K562 (cell line): ENCODE results near the gene LYAR. TPM values are rescaled to one million over a fixed set of nuclear protein-coding genes. Genes with fewer than 3 reads are reported as not detected.

Experiments used
- ATAC-seq: fragments of 200-7000 bp; cut with Tn5 transposase; 3 replicates; pipeline ENCODE4 v1.9.1; 2020; ENCODE audit warnings: moderate library complexity
- BruUV-seq: library from RNA; stranded (reverse); fragments of 400-500 nt; replicated peaks from 2 replicates; lab custom pipeline; 2021; lab: Mats Ljungman, UMichigan
- CTCF ChIA-PET: fragments of 300-600 bp; formaldehyde crosslinking; extraction: SDS; loops from one replicate; lab custom pipeline; 2021; ENCODE audit warnings: low intra/inter-chr PET ratio; lab: Yijun Ruan, JAX
- POLR2A ChIA-PET: fragments of 300-600, 350-650 bp; sonication (Branson Sonifier 250); formaldehyde crosslinking; extraction: SDS; loops from one replicate; lab custom pipeline; 2021; ENCODE audit warnings: antibody characterized with exemption, inconsistent platforms; lab: Yijun Ruan, JAX
- DNase-seq, 4 experiments: peaks; one replicate each; pipeline versions ENCODE4 v3.0.0 to v3.0.0-alpha.2; 2011 to 2018; ENCODE audit warnings: low spot score in 3 of 4, mixed read lengths in 3 of 4; ENCODE audit errors: extremely low read depth in 1 of 4
- FAIRE-seq: peaks from 2 replicates; lab custom pipeline; 2011; peaks lifted over from hg19 to GRCh38; lab: Jason Lieb, UNC
- H2AFZ ChIP-seq: 2 replicates; pipeline ENCODE4 v1.6.0; 2011; ENCODE audit warnings: low read depth, low read length, control low read depth, inconsistent platforms
- H3K27ac ChIP-seq: fragments of 200-600 bp; 3 replicates; pipeline ENCODE4 v1.8.0; 2011; ENCODE audit warnings: low read depth, mild to moderate bottlenecking, control low read depth, inconsistent platforms, low read length, moderate library complexity, mixed read lengths; ENCODE audit errors: extremely low read depth
- H3K27me3 ChIP-seq, 2 experiments: fragments of 300-600 bp in 1 of 2; 2 replicates in 1 of 2; 3 replicates in 1 of 2; pipeline versions ENCODE4 v1.6.0 to v1.8.0; 2011; ENCODE audit warnings: inconsistent platforms in 2 of 2, low read length in 2 of 2, mild to moderate bottlenecking in 1 of 2, mixed read lengths in 1 of 2, moderate library complexity in 1 of 2; ENCODE audit not compliant: control insufficient read depth in 2 of 2, insufficient read depth in 2 of 2
- H3K36me3 ChIP-seq: fragments of 300-600 bp; 3 replicates; pipeline ENCODE4 v1.8.0; 2011; ENCODE audit warnings: mild to moderate bottlenecking, low read length, inconsistent platforms; ENCODE audit not compliant: control insufficient read depth, insufficient read depth
- H3K4me1 ChIP-seq, 2 experiments: fragments of 200-600 bp in 1 of 2; replicated peaks in 1 of 2; 2 replicates in 1 of 2; 3 replicates in 1 of 2; pipeline versions ENCODE4 v1.5.1 to v1.8.0; 2011; ENCODE audit warnings: inconsistent platforms in 2 of 2, low read length in 2 of 2, mild to moderate bottlenecking in 1 of 2, mixed read lengths in 1 of 2, moderate library complexity in 1 of 2; ENCODE audit not compliant: control insufficient read depth in 2 of 2, insufficient read depth in 2 of 2
- H3K4me2 ChIP-seq: 2 replicates; pipeline ENCODE4 v1.6.1; 2011; ENCODE audit warnings: low read length, control low read depth, inconsistent platforms, mixed read lengths; ENCODE audit not compliant: insufficient read depth
- H3K4me3 ChIP-seq: fragments of 200-600 bp; sonication (generic), shearing (Covaris generic); 2 replicates; pipeline ENCODE4 v1.5.1; 2016; ENCODE audit warnings: control low read depth, inconsistent platforms
- H3K79me2 ChIP-seq: fragments of 200-600 bp; 3 replicates; pipeline ENCODE4 v1.8.0; 2011; ENCODE audit warnings: low read length, inconsistent platforms; ENCODE audit not compliant: control insufficient read depth, insufficient read depth
- H3K9ac ChIP-seq, 2 experiments: 2 replicates each; pipeline versions ENCODE4 v1.6.0 to v1.6.1; 2011; ENCODE audit warnings: low read depth in 2 of 2, low read length in 2 of 2, control low read depth in 1 of 2, inconsistent platforms in 1 of 2, mild to moderate bottlenecking in 1 of 2, mixed read lengths in 1 of 2; ENCODE audit not compliant: insufficient read depth in 1 of 2
- H3K9me1 ChIP-seq: one replicate; pipeline ENCODE4 v1.6.0; 2011; ENCODE audit warnings: inconsistent platforms, mild to moderate bottlenecking, low read length, moderate library complexity; ENCODE audit not compliant: control insufficient read depth, insufficient read depth
- H3K9me3 ChIP-seq: replicated peaks from 2 replicates; pipeline ENCODE4 v1.5.1; 2011; ENCODE audit warnings: low read depth, low read length, inconsistent platforms; ENCODE audit not compliant: control insufficient read depth, insufficient read depth
- H4K20me1 ChIP-seq: replicated peaks from 2 replicates; pipeline ENCODE4 v1.6.1; 2011; ENCODE audit warnings: low read length, inconsistent platforms, mixed read lengths; ENCODE audit not compliant: control insufficient read depth, insufficient read depth
- BACH1 ChIP-seq: fragments of 200-800 bp; sonication (Bioruptor generic); IDR thresholded peaks from 2 replicates; pipeline ENCODE4 v1.6.1; 2016; ENCODE audit warnings: missing genetic modification characterization, missing compliant biosample characterization
- ZFP30 ChIP-seq: fragments of 250-450 bp; sonication (Bioruptor Pico); IDR thresholded peaks from 2 replicates; pipeline ENCODE4 v1.8.0; 2022; ENCODE audit warnings: moderate library complexity, mild to moderate bottlenecking, inconsistent platforms, borderline replicate concordance
- WGBS: fragments of 100-300 bp; shearing (Covaris generic); methylation state at CpG from one replicate; pipeline ENCODE4 v1.1.6; 2016; ENCODE audit warnings: low coverage, mixed read lengths; ENCODE audit not compliant: insufficient coverage; ENCODE audit errors: missing lambda C conversion rate; 5-methylcytosine and 5-hydroxymethylcytosine counted together
- in situ Hi-C: fragments of 300-500 bp; cut with MboI; formaldehyde crosslinking; loops from 4 replicates; pipeline ENCODE4 v1.15.0; 2018; ENCODE audit warnings: inconsistent platforms, mixed read lengths
- intact Hi-C: fragments of 100-400 bp; cut with micrococcal nuclease; formaldehyde crosslinking; loops from 2 replicates; pipeline ENCODE4 v1.14.2; 2022
- polyA plus RNA-seq, 8 experiments: library from polyadenylated mRNA; depleted of rRNA in 4 of 8; stranded (reverse) in 5 of 8; unstranded in 3 of 8; fragments of >200 nt; fragmentation: Nextera tagmentation in 2 of 8; fragmentation: Illumina TruSeq in 1 of 8; extraction: Ambion mirVana in 2 of 8; extraction: Trizol in 1 of 8; gene quantifications; 2 replicates each; pipeline versions ENCODE4 v1.2.1 to v1.2.3, GENCODE V29; 2011 to 2014; ENCODE audit warnings: inconsistent platforms in 1 of 8, missing spikeins in 1 of 8
- total RNA-seq, 7 experiments: library from RNA; depleted of rRNA in 6 of 7; stranded (reverse); fragments of >200 nt in 6 of 7; fragmentation: Illumina TruSeq in 2 of 7; extraction: Trizol in 2 of 7; gene quantifications; 2 replicates each; pipeline versions ENCODE4 v1.2.1 to v1.2.3, GENCODE V29; 2011 to 2021; ENCODE audit warnings: low replicate concordance in 1 of 7
- TF ChIP-seq, protein P1 (sequence below): sonication (generic); formaldehyde crosslinking; IDR thresholded peaks from 2 replicates; pipeline ENCODE4 v1.8.0; 2022; ENCODE audit warnings: mild to moderate bottlenecking, missing genetic modification reagents, borderline replicate concordance

Gene LYAR
- total and polyA plus RNA-seq, 9 of the 15 experiments (the other 6 are each of a cell fraction or from before 2014, with no cell fraction given): 28.3 to 172 (median 127) TPM

DNA sequence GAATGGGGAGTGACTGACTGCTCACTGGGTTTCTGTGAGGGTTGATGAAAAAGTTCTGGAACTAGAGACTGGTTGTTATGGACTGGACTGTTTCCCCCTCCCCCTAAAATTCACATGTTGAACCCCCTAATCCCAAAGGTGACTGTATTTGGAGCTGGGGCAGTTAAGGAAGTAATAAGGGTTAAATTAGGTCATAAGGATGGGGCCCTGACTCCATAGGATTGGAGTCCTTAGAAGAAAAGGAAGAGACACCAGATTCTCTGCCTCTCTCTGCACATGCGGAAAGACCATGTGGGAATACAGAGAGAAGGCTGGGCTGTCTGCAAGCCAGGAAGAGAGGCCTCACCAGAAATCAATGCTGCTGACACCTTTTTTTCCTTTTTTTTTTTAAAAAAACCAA lies 38.3 kb upstream of the LYAR start:
- no peak for FAIRE-seq
- peak overlapping the region; percentile 72 to 80; a peak in 3 of 4 replicates for H3K9ac ChIP-seq
- H3K4me1 ChIP-seq: peaks cover 16 to 32% of the 10 kb centered on the region in 2 experiments; a peak in 4 of 5 replicates
- no peaks in the 10 kb centered on the region for H3K9me1 ChIP-seq
- ChIA-PET CTCF (no interaction called here), POLR2A (no interaction called here)
- H3K4me2 ChIP-seq: peak overlapping the region; percentile 63
- TF ChIP-seq BACH1 (tag) (no peak), ZFP30 (CRISPR knock-in tag) (no peak)
- TF ChIP-seq, protein P1, sequence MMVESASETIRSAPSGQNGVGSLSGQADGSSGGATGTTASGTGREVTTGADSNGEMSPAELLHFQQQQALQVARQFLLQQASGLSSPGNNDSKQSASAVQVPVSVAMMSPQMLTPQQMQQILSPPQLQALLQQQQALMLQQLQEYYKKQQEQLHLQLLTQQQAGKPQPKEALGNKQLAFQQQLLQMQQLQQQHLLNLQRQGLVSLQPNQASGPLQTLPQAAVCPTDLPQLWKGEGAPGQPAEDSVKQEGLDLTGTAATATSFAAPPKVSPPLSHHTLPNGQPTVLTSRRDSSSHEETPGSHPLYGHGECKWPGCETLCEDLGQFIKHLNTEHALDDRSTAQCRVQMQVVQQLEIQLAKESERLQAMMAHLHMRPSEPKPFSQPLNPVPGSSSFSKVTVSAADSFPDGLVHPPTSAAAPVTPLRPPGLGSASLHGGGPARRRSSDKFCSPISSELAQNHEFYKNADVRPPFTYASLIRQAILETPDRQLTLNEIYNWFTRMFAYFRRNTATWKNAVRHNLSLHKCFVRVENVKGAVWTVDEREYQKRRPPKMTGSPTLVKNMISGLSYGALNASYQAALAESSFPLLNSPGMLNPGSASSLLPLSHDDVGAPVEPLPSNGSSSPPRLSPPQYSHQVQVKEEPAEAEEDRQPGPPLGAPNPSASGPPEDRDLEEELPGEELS (CRISPR knock-in tag): no peak
- H4K20me1 ChIP-seq: no peaks in the 10 kb centered on the region
- H3K27me3 ChIP-seq: no peaks in the 10 kb centered on the region
- H3K9me3 ChIP-seq: no peaks in the 10 kb centered on the region
- peak overlapping the region; percentile 66; the same call in 2 of the 3 replicates for H3K27ac ChIP-seq
- ATAC-seq: no peak; the same call in 2 of the 3 replicates
- no peaks in the 10 kb centered on the region for H3K36me3 ChIP-seq
- H3K79me2 ChIP-seq: no peaks in the 10 kb centered on the region
- in situ Hi-C loops (no loop called here), intact Hi-C loops (no loop called here)
- BruUV-seq: no TSS peak
- H2AFZ ChIP-seq: peak overlapping the region; percentile 99
- 100% methylated on average over 1 of the region's 1 CpG for WGBS
- peak overlapping the region; percentile 18; the same call in 1 of the 2 replicates for H3K4me3 ChIP-seq
- DNase-seq: no peak
